ENCODE measurements around the gene TSHZ2. TPM values are rescaled to one million over a fixed set of nuclear protein-coding genes. Genes with fewer than 3 reads are reported as not detected.

TSHZ2 gene
- total and polyA plus RNA-seq, 2 donors (not counting 3 experiments of a cell fraction or from before 2014, with no cell fraction given), result not detected

DNA sequence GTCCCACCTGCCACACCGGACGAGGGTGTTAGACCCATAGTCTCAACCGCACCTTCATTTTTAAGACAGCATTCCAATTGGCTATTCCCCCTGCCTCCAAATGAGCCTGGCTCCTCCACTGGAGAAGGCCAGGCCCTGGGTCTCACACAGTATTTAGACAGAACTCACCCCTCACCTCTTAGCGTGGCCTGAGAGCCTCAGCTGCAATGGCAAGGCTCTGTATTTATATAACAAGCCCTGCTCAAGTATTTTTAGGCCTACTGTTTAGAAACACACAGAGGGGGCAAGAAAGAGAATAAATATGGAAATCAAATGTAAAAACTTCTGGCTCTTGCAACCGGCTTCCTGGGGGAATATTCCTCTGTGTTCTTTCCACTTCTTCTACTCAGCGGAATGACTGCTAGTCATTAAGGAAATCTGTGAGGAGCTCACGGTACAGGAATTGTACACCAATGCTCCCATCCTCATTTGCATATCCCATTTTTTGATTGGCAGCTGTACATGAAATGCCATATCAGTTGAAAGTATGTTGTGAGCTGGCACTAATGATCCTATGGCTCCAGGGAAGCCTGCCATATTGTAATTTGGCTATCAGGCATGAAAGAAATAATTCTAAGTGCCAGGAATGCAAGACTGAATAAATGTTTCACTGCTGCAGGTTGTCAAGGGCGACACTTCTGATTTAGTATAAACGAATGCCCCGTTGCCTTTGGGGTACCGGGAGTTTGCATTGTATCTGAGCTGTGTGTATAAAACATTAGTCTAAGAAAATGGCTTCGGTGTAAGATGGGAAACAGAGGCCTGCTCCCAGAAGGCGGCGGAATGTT lies 414.0 kb downstream of the TSHZ2 start:
- intact Hi-C loops (cut with micrococcal nuclease) (no loop called here), dilution Hi-C loops (cut with MboI; ENCODE audit: extremely low pct_ligation_motif_present, low sequenced_read_pairs) (no loop called here)
- Histone ChIP-seq H3K79me2 (ENCODE audit: control insufficient read depth, insufficient read depth, low read length) (no peaks in the 10 kb centered on the region), H3K4me1 (ENCODE audit: control insufficient read depth, extremely low read depth, insufficient read depth, low read length) (no peaks in the 10 kb centered on the region), H3K36me3 (ENCODE audit: control insufficient read depth in 2 of 2, extremely low read depth in 1 of 2, insufficient read depth in 2 of 2, low read length in 2 of 2) (no peaks in the 10 kb centered on the region), H3K27ac (ENCODE audit: insufficient read depth, low read depth, low read length) (no peak overlapping the region), H3K4me3 (replicated peaks in 1 of 3; ENCODE audit: insufficient read depth in 1 of 3, low read depth in 1 of 3, low read length in 3 of 3) (no peak overlapping the region), H3K4me2 (ENCODE audit: insufficient read depth, low read length) (no peak overlapping the region), H3K27me3 (ENCODE audit: control insufficient read depth in 2 of 2, insufficient read depth in 2 of 2, low read length in 2 of 2) (no peaks in the 10 kb centered on the region), H3K9ac (replicated peaks; ENCODE audit: extremely low read depth, insufficient read depth, low read length) (no peak overlapping the region), H4K20me1 (replicated peaks; ENCODE audit: control insufficient read depth, extremely low read depth, insufficient read depth, low read length) (no peaks in the 10 kb centered on the region), H2AFZ (ENCODE audit: low read depth, low read length) (no peak overlapping the region), H3K9me3 (replicated peaks; ENCODE audit: control insufficient read depth, insufficient read depth, low read length) (no peaks in the 10 kb centered on the region), H3K9me1 (replicated peaks; ENCODE audit: control insufficient read depth, extremely low read depth, insufficient read depth, low read length) (no peaks in the 10 kb centered on the region)
- POLR2A ChIA-PET, result no interaction called here
- DNase-seq (ENCODE audit: low read depth, low spot score), result no peak
- CTCF ChIA-PET, result no interaction called here
- TF ChIP-seq CTCF (IDR thresholded peaks at IDR 0.05; ENCODE audit: extremely low read depth in 1 of 2, insufficient read depth in 1 of 2, low read depth in 1 of 2, low read length in 2 of 2), result no peak
- TF ChIP-seq GATA2 (IDR thresholded peaks at IDR 0.05; ENCODE audit: insufficient read depth, insufficient read length, low read depth, low read length), result no peak
- no peak for TF ChIP-seq EZH2 (IDR thresholded peaks at IDR 0.05; ENCODE audit: borderline replicate concordance, low read depth, low read length, severe bottlenecking)
- BruUV-seq (replicated peaks), result no TSS peak
- no peak for FAIRE-seq
